Testis (tissue), 2 donors: ENCODE results near the gene TNNI2.

ENCODE experiments used
- POLR2A ChIP-seq: fragments of 450-650 bp; IDR thresholded peaks from one replicate; pipeline ENCODE4 v1.6.1; 2017; ENCODE audit warnings: antibody characterized with exemption, mild to moderate bottlenecking, moderate library complexity
- TF ChIP-seq, protein P1 (sequence below), 3 experiments: fragments of 450-650 bp in 2 of 3; fragments of 200-600 bp in 1 of 3; sonication (generic) in 1 of 3; IDR thresholded peaks; one replicate each; pipeline ENCODE4 v1.5.1; 2016 to 2019; ENCODE audit warnings: antibody characterized with exemption in 3 of 3, mild to moderate bottlenecking in 2 of 3, moderate library complexity in 1 of 3

DNA sequence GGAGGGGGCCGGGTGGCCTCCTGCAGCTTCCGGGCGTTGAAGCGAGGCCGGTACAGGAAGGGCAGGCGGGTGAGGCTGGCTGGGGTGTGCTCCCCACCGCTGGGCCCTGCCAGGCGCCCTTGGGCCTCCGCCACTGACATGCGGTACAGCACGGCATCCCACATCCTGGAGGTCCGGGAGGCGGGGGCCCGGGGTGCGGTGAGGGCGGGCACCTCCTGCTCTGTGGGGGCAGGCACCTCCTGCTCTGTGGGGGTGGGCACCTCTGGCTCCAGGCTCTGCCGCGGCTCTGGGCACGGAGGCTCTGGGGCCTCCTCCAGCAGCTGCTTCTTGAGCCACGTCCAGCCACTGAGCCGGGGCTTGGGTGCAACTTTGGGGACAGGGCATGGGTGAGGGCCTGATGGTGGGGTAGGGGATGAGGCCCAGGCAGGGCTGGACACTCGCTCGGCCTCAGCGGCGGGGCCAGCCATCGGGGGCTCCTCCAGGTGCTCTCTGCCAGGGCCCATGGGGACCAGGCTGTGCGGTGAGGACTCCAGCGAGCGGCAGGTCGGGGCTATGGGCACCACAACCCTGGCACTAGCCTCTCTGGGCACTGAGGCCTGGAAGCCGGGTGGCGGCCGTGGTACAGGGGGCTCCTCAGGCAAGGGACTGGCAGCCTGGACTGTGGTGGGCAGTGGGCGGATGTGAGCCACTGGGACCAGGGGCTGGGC, 50.6 kb downstream of the TNNI2 start:
- TF ChIP-seq POLR2A = no peak
- TF ChIP-seq, protein P1, sequence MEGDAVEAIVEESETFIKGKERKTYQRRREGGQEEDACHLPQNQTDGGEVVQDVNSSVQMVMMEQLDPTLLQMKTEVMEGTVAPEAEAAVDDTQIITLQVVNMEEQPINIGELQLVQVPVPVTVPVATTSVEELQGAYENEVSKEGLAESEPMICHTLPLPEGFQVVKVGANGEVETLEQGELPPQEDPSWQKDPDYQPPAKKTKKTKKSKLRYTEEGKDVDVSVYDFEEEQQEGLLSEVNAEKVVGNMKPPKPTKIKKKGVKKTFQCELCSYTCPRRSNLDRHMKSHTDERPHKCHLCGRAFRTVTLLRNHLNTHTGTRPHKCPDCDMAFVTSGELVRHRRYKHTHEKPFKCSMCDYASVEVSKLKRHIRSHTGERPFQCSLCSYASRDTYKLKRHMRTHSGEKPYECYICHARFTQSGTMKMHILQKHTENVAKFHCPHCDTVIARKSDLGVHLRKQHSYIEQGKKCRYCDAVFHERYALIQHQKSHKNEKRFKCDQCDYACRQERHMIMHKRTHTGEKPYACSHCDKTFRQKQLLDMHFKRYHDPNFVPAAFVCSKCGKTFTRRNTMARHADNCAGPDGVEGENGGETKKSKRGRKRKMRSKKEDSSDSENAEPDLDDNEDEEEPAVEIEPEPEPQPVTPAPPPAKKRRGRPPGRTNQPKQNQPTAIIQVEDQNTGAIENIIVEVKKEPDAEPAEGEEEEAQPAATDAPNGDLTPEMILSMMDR (IDR thresholded peaks at IDR 0.05) = no peak
